ENCODE results near the gene TIMM22. TPM values are rescaled to one million over a fixed set of nuclear protein-coding genes. Genes with fewer than 3 reads are reported as not detected.
A peak's percentile ranks its signal among the peaks of the same experiment; 100 is the strongest.

TIMM22 gene
- total and polyA plus RNA-seq, 2 of the 13 experiments (the other 11 are each of a cell fraction or from before 2014, with no cell fraction given), result 6.2 to 15.5 TPM

- Histone ChIP-seq H3K4me3 (replicated peaks in 1 of 3; ENCODE audit: insufficient read depth in 1 of 3, low read depth in 2 of 3, low read length in 3 of 3) (peak overlapping the region; percentile 89 to 100 (median 98)), H3K4me1 (ENCODE audit: insufficient read depth, low read length) (peaks cover 53% of the 10 kb centered on the region), H3K79me2 (ENCODE audit: insufficient read depth, low read length) (peaks cover 22% of the 10 kb centered on the region), H3K4me2 (ENCODE audit: low read depth, low read length) (peak overlapping the region; percentile 94), H3K36me3 (replicated peaks in 1 of 2; ENCODE audit: control insufficient read depth in 1 of 2, insufficient read depth in 2 of 2, low read length in 2 of 2) (peaks cover 6 to 26% of the 10 kb centered on the region in 2 experiments), H3K27ac (ENCODE audit: extremely low read length, insufficient read depth, low read length) (no peak overlapping the region), H4K20me1 (ENCODE audit: insufficient read depth, low read length) (peaks cover 4% of the 10 kb centered on the region; the same call in 1 of the 2 replicates), H3K9ac (ENCODE audit: insufficient read depth, low read depth, low read length) (peak overlapping the region; percentile 96; the same call in 1 of the 2 replicates), H3K27me3 (ENCODE audit: control insufficient read depth in 1 of 2, insufficient read depth in 2 of 2, low read length in 2 of 2) (no peaks in the 10 kb centered on the region), H3K9me3 (ENCODE audit: low read length) (no peaks in the 10 kb centered on the region), H2AFZ (ENCODE audit: low read length) (no peak overlapping the region)
- TF ChIP-seq DR1 (CRISPR knock-in tag; IDR thresholded peaks at IDR 0.05), result no peak
- no peak for TF ChIP-seq KLF11 (CRISPR knock-in tag; IDR thresholded peaks at IDR 0.05)
- TF ChIP-seq ZNF768 (CRISPR knock-in tag; IDR thresholded peaks at IDR 0.05), result peak; percentile 80; the same call in 1 of the 2 replicates
- TF ChIP-seq ZNF878 (CRISPR knock-in tag; IDR thresholded peaks at IDR 0.05), result no peak
- no peak for TF ChIP-seq ZNF318 (CRISPR knock-in tag; IDR thresholded peaks at IDR 0.05)
- no peak for TF ChIP-seq STAT5B (CRISPR knock-in tag; IDR thresholded peaks at IDR 0.05)
- TF ChIP-seq ZNF761 (CRISPR knock-in tag; conservative IDR thresholded peaks at IDR 0.05), result no peak
- POLR2A ChIA-PET, result no interaction called here
- CTCF ChIA-PET (ENCODE audit: low intra/inter-chr PET ratio, low total read pairs), result no interaction called here
- in situ Hi-C loops (cut with HindIII; ENCODE audit: extremely low pct_ligation_motif_present, low pct_unique_long_range_greater_than_20kb), result no loop called here
- BruUV-seq (replicated peaks), result no TSS peak
- no peak for ATAC-seq
- intact Hi-C loops (cut with micrococcal nuclease; ENCODE audit: unreplicated experiment), result loop anchor here (2.0 to 5.0 kb wide), 4 partner anchors 59 to 586 kb away; partner anchors contain the start of genes GLOD4 and MRM3
- 48% methylated on average over 2 of the region's 2 CpGs for WGBS (ENCODE audit: low lambda C conversion rate)
- DNase-seq (ENCODE audit: low spot score), result no peak
- FAIRE-seq, result no peak
Observed at GRCh38 chr17:998111-998510, 1.2 kb downstream of the TIMM22 start.
